HepG2 (cell line): Measurements from ENCODE around the gene HNRNPAB.

ENCODE experiments used
- ZBTB8A ChIP-seq: sonication (generic); formaldehyde crosslinking; IDR thresholded peaks from 2 replicates; pipeline ENCODE4 v1.4.0; 2020; ENCODE audit warnings: mild to moderate bottlenecking, low read depth, missing genetic modification reagents, borderline replicate concordance
- TF ChIP-seq, protein P1 (sequence below): sonication (generic); formaldehyde crosslinking; IDR thresholded peaks from 2 replicates; pipeline ENCODE4 v1.5.0; 2020; ENCODE audit warnings: mild to moderate bottlenecking, missing genetic modification reagents, moderate library complexity
- TF ChIP-seq, protein P2 (sequence below): sonication (generic); formaldehyde crosslinking; IDR thresholded peaks from 2 replicates; pipeline ENCODE4 v1.4.0; 2020; ENCODE audit warnings: mild to moderate bottlenecking, missing genetic modification reagents
- TF ChIP-seq, protein P3 (sequence below), 2 experiments: sonication (generic) in 1 of 2; formaldehyde crosslinking in 1 of 2; IDR thresholded peaks; 2 replicates each; pipeline versions ENCODE4 v1.4.0 to v1.6.1; 2018 to 2020; ENCODE audit warnings: missing genetic modification reagents in 2 of 2, borderline replicate concordance in 1 of 2, low read depth in 1 of 2, mild to moderate bottlenecking in 1 of 2, missing biosample characterization in 1 of 2

DNA sequence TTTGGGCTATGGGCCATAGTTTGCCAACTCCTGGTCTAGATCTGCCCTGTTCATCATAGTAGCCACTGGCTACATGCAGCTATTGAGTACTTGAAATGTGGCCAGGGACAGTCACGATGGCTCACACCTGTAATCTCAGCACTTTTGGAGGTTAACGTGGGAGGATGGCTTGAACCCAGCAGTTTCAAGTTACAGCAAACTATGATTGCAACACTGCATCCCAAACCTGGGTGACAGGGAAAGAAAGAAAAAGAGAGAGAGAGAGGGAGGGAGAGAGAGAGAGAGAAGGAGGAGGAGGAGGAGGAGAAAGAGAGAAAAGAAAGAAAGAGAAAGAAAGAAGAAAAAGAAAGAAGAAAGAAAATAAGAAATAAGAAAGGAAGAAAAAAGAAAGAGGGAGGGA is 12.1 kb upstream of the HNRNPAB start:
- TF ChIP-seq, protein P1, sequence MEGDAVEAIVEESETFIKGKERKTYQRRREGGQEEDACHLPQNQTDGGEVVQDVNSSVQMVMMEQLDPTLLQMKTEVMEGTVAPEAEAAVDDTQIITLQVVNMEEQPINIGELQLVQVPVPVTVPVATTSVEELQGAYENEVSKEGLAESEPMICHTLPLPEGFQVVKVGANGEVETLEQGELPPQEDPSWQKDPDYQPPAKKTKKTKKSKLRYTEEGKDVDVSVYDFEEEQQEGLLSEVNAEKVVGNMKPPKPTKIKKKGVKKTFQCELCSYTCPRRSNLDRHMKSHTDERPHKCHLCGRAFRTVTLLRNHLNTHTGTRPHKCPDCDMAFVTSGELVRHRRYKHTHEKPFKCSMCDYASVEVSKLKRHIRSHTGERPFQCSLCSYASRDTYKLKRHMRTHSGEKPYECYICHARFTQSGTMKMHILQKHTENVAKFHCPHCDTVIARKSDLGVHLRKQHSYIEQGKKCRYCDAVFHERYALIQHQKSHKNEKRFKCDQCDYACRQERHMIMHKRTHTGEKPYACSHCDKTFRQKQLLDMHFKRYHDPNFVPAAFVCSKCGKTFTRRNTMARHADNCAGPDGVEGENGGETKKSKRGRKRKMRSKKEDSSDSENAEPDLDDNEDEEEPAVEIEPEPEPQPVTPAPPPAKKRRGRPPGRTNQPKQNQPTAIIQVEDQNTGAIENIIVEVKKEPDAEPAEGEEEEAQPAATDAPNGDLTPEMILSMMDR (CRISPR knock-in tag): no peak
- TF ChIP-seq, protein P2, sequence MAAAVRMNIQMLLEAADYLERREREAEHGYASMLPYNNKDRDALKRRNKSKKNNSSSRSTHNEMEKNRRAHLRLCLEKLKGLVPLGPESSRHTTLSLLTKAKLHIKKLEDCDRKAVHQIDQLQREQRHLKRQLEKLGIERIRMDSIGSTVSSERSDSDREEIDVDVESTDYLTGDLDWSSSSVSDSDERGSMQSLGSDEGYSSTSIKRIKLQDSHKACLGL: no peak
- TF ChIP-seq, protein P3, sequence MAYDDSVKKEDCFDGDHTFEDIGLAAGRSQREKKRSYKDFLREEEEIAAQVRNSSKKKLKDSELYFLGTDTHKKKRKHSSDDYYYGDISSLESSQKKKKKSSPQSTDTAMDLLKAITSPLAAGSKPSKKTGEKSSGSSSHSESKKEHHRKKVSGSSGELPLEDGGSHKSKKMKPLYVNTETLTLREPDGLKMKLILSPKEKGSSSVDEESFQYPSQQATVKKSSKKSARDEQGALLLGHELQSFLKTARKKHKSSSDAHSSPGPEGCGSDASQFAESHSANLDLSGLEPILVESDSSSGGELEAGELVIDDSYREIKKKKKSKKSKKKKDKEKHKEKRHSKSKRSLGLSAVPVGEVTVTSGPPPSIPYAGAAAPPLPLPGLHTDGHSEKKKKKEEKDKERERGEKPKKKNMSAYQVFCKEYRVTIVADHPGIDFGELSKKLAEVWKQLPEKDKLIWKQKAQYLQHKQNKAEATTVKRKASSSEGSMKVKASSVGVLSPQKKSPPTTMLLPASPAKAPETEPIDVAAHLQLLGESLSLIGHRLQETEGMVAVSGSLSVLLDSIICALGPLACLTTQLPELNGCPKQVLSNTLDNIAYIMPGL (CRISPR knock-in tag; IDR thresholded peaks at IDR 0.05; ENCODE audit: borderline replicate concordance in 1 of 2, low read depth in 1 of 2): no peak
- TF ChIP-seq ZBTB8A (CRISPR knock-in tag): no peak
